ENCODE measurements around the gene PDXDC1.
"Not testable (repeated sequence)": the region's sequence is repeated elsewhere in the genome, so short reads cannot be mapped to it uniquely, and the experiment has no call there.

GRCh38 chr16:15132719-15133428 is 158.0 kb downstream of the PDXDC1 start:
- not testable (repeated sequence) for TF ChIP-seq POLR2AphosphoS5 (IDR thresholded peaks at IDR 0.05; ENCODE audit: low read depth, low read length); ELF1 (IDR thresholded peaks at IDR 0.05; ENCODE audit: borderline replicate concordance, low read depth); CBX3 (IDR thresholded peaks at IDR 0.05; ENCODE audit: low read depth); CTCF (IDR thresholded peaks at IDR 0.05 in 2 of 3, conservative IDR thresholded peaks at IDR 0.05 in 1 of 3; ENCODE audit: borderline replicate concordance in 1 of 3, insufficient read depth in 1 of 3, low read depth in 2 of 3, low read length in 2 of 3); EZH2 (IDR thresholded peaks at IDR 0.05); REST (IDR thresholded peaks at IDR 0.05; ENCODE audit: low read depth); RAD21 (IDR thresholded peaks at IDR 0.05; ENCODE audit: low read depth); CEBPB (IDR thresholded peaks at IDR 0.05; ENCODE audit: low read depth); JUND (IDR thresholded peaks at IDR 0.05); EZH2phosphoT487 (IDR thresholded peaks at IDR 0.05; ENCODE audit: borderline replicate concordance); ATF3 (IDR thresholded peaks at IDR 0.05); SP1 (IDR thresholded peaks at IDR 0.05; ENCODE audit: low read depth)
